GM12878 (cell line): ENCODE data around the gene CHMP1A. TPM values are rescaled to one million over a fixed set of nuclear protein-coding genes. Genes with fewer than 3 reads are reported as not detected.

Source experiments
- ATAC-seq: fragments of 200-7000 bp; cut with Tn5 transposase; 3 replicates; pipeline ENCODE4 v1.9.1; 2020; ENCODE audit warnings: mild to moderate bottlenecking, moderate library complexity
- BruUV-seq: library from RNA; stranded (reverse); fragments of 400-500 nt; replicated peaks from 2 replicates; lab custom pipeline; 2021; lab: Mats Ljungman, UMichigan
- CTCF ChIA-PET: fragments of 300-600 bp; sonication (Branson Sonifier 250); formaldehyde crosslinking; extraction: SDS; loops from one replicate; lab custom pipeline; 2021; ENCODE audit warnings: inconsistent platforms; lab: Yijun Ruan, JAX
- POLR2A ChIA-PET: fragments of 350-600 bp; formaldehyde crosslinking; extraction: SDS; loops from one replicate; lab custom pipeline; 2021; ENCODE audit warnings: inconsistent platforms; lab: Charles Lee
- RAD21 ChIA-PET: fragments of 300-600 bp; sonication (Branson Sonifier 250); formaldehyde crosslinking; loops from one replicate; lab custom pipeline; 2023; ENCODE audit warnings: antibody characterized with exemption; ENCODE audit not compliant: unreplicated experiment; lab: Charles Lee
- SMC1A ChIA-PET: fragments of 300-600 bp; sonication (Branson Sonifier 250); formaldehyde crosslinking; loops from one replicate; lab custom pipeline; 2023; ENCODE audit not compliant: unreplicated experiment, uncharacterized antibody; lab: Charles Lee
- DNase-seq: peaks from one replicate; pipeline ENCODE4 v3.0.0-alpha.2; 2011; ENCODE audit warnings: low read depth, low spot score
- FAIRE-seq: peaks from 3 replicates; lab custom pipeline; 2011; peaks lifted over from hg19 to GRCh38; lab: Jason Lieb, UNC
- H2AFZ ChIP-seq: 2 replicates; pipeline ENCODE4 v1.6.0; 2011; ENCODE audit warnings: low read depth, low read length, control low read depth; ENCODE audit not compliant: control insufficient read depth
- H3K27ac ChIP-seq: 2 replicates; pipeline ENCODE4 v1.5.1; 2011; ENCODE audit warnings: control low read depth; ENCODE audit not compliant: control insufficient read depth, insufficient read depth
- H3K27me3 ChIP-seq, 2 experiments: replicated peaks in 1 of 2; 2 replicates each; pipeline versions ENCODE4 v1.6.0 to v1.6.1; 2011; ENCODE audit warnings: low read length in 1 of 2; ENCODE audit not compliant: control insufficient read depth in 2 of 2, insufficient read depth in 2 of 2
- H3K36me3 ChIP-seq, 2 experiments: 2 replicates each; pipeline ENCODE4 v1.5.1; 2011; ENCODE audit warnings: low read length in 1 of 2; ENCODE audit not compliant: control insufficient read depth in 2 of 2, insufficient read depth in 2 of 2
- H3K4me1 ChIP-seq: 2 replicates; pipeline ENCODE4 v1.6.1; 2011; ENCODE audit warnings: mild to moderate bottlenecking, low read length, moderate library complexity, mixed read lengths; ENCODE audit not compliant: control insufficient read depth, insufficient read depth
- H3K4me2 ChIP-seq: 2 replicates; pipeline ENCODE4 v1.6.0; 2011; ENCODE audit warnings: control low read depth; ENCODE audit not compliant: control insufficient read depth, insufficient read depth
- H3K4me3 ChIP-seq: fragments of 200-600 bp; sonication (generic); 2 replicates; pipeline ENCODE4 v1.5.1; 2016
- H3K79me2 ChIP-seq: 2 replicates; pipeline ENCODE4 v1.6.0; 2011; ENCODE audit warnings: low read length; ENCODE audit not compliant: control insufficient read depth, insufficient read depth
- H3K9ac ChIP-seq: 2 replicates; pipeline ENCODE4 v1.8.0; 2011; ENCODE audit warnings: low read length, control low read depth, mixed read lengths; ENCODE audit not compliant: control insufficient read depth, insufficient read depth
- H3K9me3 ChIP-seq: replicated peaks from 3 replicates; pipeline ENCODE4 v1.5.1; 2011; ENCODE audit warnings: mild to moderate bottlenecking, low read length; ENCODE audit not compliant: control insufficient read depth, insufficient read depth
- H4K20me1 ChIP-seq: 2 replicates; pipeline ENCODE4 v1.6.0; 2011; ENCODE audit not compliant: control insufficient read depth, insufficient read depth
- BCL11A ChIP-seq: IDR thresholded peaks from 2 replicates; pipeline ENCODE4 v1.6.1; 2011; ENCODE audit warnings: low read depth, low read length
- ESRRA ChIP-seq: IDR thresholded peaks from 2 replicates; pipeline ENCODE4 v1.6.1; 2012; ENCODE audit warnings: mild to moderate bottlenecking, low read length, improper control_type of control experiment
- ETV6 ChIP-seq, 2 experiments: fragments of 450-650 bp in 1 of 2; IDR thresholded peaks in 1 of 2; conservative IDR thresholded peaks in 1 of 2; 2 replicates each; pipeline ENCODE4 v1.6.1; 2014; ENCODE audit warnings: antibody characterized with exemption in 1 of 2, borderline replicate concordance in 1 of 2, low read depth in 1 of 2, mild to moderate bottlenecking in 1 of 2, moderate library complexity in 1 of 2
- IKZF1 ChIP-seq: fragments of 450-650 bp; conservative IDR thresholded peaks from 2 replicates; pipeline ENCODE4 v1.6.1; 2017; ENCODE audit warnings: antibody characterized with exemption, mild to moderate bottlenecking
- JUNB ChIP-seq: IDR thresholded peaks from 2 replicates; pipeline ENCODE4 v1.6.1; 2016; ENCODE audit warnings: antibody characterized with exemption, mild to moderate bottlenecking
- MEF2A ChIP-seq: IDR thresholded peaks from 2 replicates; pipeline ENCODE4 v1.6.1; 2011; ENCODE audit warnings: low read depth, mild to moderate bottlenecking, low read length, moderate library complexity; ENCODE audit not compliant: insufficient read depth
- PAX8 ChIP-seq: fragments of 450-650 bp; IDR thresholded peaks from 2 replicates; pipeline ENCODE4 v1.6.1; 2017; ENCODE audit warnings: mild to moderate bottlenecking, moderate library complexity
- SIX5 ChIP-seq: IDR thresholded peaks from 2 replicates; pipeline ENCODE4 v1.6.1; 2011; ENCODE audit warnings: mild to moderate bottlenecking, low read depth, low read length, moderate library complexity; ENCODE audit not compliant: severe bottlenecking
- SP1 ChIP-seq: IDR thresholded peaks from one replicate; pipeline ENCODE4 v1.6.1; 2011; ENCODE audit warnings: low read depth, low read length
- SRF ChIP-seq, 2 experiments: IDR thresholded peaks; 2 replicates each; pipeline ENCODE4 v1.6.1; 2011; ENCODE audit warnings: low read depth in 2 of 2, low read length in 2 of 2, mild to moderate bottlenecking in 1 of 2, moderate library complexity in 1 of 2
- ZNF24 ChIP-seq: fragments of 450-650 bp; IDR thresholded peaks from 2 replicates; pipeline ENCODE4 v1.6.1; 2017; ENCODE audit warnings: antibody characterized with exemption, mild to moderate bottlenecking
- ZNF274 ChIP-seq: IDR thresholded peaks from one replicate; pipeline ENCODE4 v1.8.0; 2011; ENCODE audit not compliant: insufficient read length, insufficient read depth
- WGBS: methylation state at CpG from one replicate; pipeline ENCODE4 v1.1.6; 2016; ENCODE audit warnings: low lambda C conversion rate; ENCODE audit not compliant: insufficient replicate concordance, insufficient coverage; ENCODE audit errors: missing lambda C conversion rate; 5-methylcytosine and 5-hydroxymethylcytosine counted together
- in situ Hi-C: fragments of 300-500 bp; cut with MboI; formaldehyde crosslinking; loops from 9 replicates; pipeline ENCODE4 v1.14.3; 2018; ENCODE audit warnings: mixed read lengths
- intact Hi-C: fragments of 100-400 bp; cut with micrococcal nuclease; formaldehyde crosslinking; loops from one replicate; pipeline ENCODE4 v1.14.2; 2022; ENCODE audit not compliant: unreplicated experiment
- polyA plus RNA-seq, 11 experiments: library from polyadenylated mRNA; depleted of rRNA in 4 of 11; unstranded in 6 of 11; stranded (reverse) in 5 of 11; fragments of >200 nt; fragmentation: Nextera tagmentation in 4 of 11; fragmentation: Illumina TruSeq in 1 of 11; extraction: Ambion mirVana in 4 of 11; extraction: Trizol in 1 of 11; gene quantifications; 1 replicate in 1 of 11; 2 replicates in 10 of 11; pipeline versions ENCODE4 v1.2.1 to v1.2.3, GENCODE V29; 2011 to 2016; ENCODE audit warnings: inconsistent platforms in 2 of 11, missing spikeins in 2 of 11, low read depth in 1 of 11
- total RNA-seq, 4 experiments: library from RNA; depleted of rRNA in 3 of 4; stranded (reverse); fragments of >200 nt in 3 of 4; fragmentation: Illumina TruSeq in 1 of 4; extraction: Trizol in 1 of 4; gene quantifications; 2 replicates each; pipeline versions ENCODE4 v1.2.1 to v1.2.3, GENCODE V29; 2013 to 2021
- TF ChIP-seq, protein P1 (sequence below): fragments of 450-650 bp; formaldehyde crosslinking; IDR thresholded peaks from 2 replicates; pipeline ENCODE4 v1.4.0; 2020; ENCODE audit warnings: mild to moderate bottlenecking, moderate library complexity
- TF ChIP-seq, protein P2 (sequence below): IDR thresholded peaks from 2 replicates; pipeline ENCODE4 v1.6.1; 2012; ENCODE audit warnings: low read depth, low read length, improper control_type of control experiment
- TF ChIP-seq, protein P3 (sequence below): fragments of 450-650 bp; conservative IDR thresholded peaks from 2 replicates; pipeline ENCODE4 v1.6.1; 2017; ENCODE audit warnings: mild to moderate bottlenecking, moderate library complexity
- TF ChIP-seq, protein P4 (sequence below): fragments of 450-650 bp; IDR thresholded peaks from 2 replicates; pipeline ENCODE4 v1.6.1; 2017; ENCODE audit warnings: low read depth, mild to moderate bottlenecking, moderate library complexity

The CHMP1A gene
- total and polyA plus RNA-seq, 10 of the 15 experiments (the other 5 are each of a cell fraction or from before 2014, with no cell fraction given), result 1.0 to 86.7 (median 54.7) TPM

DNA sequence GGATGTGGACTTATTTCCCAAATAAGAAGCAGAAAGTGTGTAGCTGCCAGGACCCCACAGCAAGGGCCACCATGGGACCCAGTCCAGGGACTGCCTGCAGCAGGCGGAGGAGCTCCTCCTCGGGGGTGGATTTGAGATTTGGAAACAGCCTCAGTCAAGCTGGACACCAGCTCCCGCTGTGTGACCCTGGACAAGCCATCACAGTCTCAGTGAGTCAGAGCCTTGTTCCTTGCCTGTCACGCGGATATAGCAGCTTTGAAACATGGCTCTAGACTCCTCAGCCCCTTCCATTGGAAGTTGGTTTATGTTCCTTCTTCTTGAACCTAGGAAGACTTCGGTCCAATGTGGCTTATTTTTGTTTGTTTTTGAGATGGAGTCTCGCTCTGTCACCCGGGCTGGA lies 56.6 kb downstream of the CHMP1A start:
- no peaks in the 10 kb centered on the region for H3K9me3 ChIP-seq
- H3K79me2 ChIP-seq, result no peaks in the 10 kb centered on the region
- POLR2A ChIA-PET, result interaction anchor here (0.7 kb wide), 1 partner anchor 11 kb away, joined by 5 read pairs; no protein-coding TSS in a partner anchor
- H3K9ac ChIP-seq, result no peak overlapping the region
- intact Hi-C loops, result no loop called here
- WGBS, result 70% methylated on average over 7 of the region's 8 CpGs
- H3K4me1 ChIP-seq, result no peaks in the 10 kb centered on the region
- in situ Hi-C loops, result no loop called here
- DNase-seq (no peak), ATAC-seq (no peak), FAIRE-seq (no peak)
- no peaks in the 10 kb centered on the region for H4K20me1 ChIP-seq
- CTCF ChIA-PET, result interaction anchor here (0.6 to 2.0 kb wide), 4 partner anchors 260 to 361 kb away, joined by 3 to 6 read pairs (median 3); no protein-coding TSS in a partner anchor
- RAD21 ChIA-PET, result interaction anchor here (1.4 kb wide), 1 partner anchor 40 kb away, joined by 3 read pairs; no protein-coding TSS in a partner anchor
- no peaks in the 10 kb centered on the region for H3K27me3 ChIP-seq
- SMC1A ChIA-PET, result no interaction called here
- no peak overlapping the region for H2AFZ ChIP-seq
- H3K36me3 ChIP-seq, result no peaks in the 10 kb centered on the region; a peak in 1 of 4 replicates
- H3K27ac ChIP-seq, result no peak overlapping the region
- H3K4me3 ChIP-seq, result no peak overlapping the region
- BruUV-seq, result no TSS peak
- no peak overlapping the region for H3K4me2 ChIP-seq
- no peak for TF ChIP-seq BCL11A
- TF ChIP-seq, protein P1, sequence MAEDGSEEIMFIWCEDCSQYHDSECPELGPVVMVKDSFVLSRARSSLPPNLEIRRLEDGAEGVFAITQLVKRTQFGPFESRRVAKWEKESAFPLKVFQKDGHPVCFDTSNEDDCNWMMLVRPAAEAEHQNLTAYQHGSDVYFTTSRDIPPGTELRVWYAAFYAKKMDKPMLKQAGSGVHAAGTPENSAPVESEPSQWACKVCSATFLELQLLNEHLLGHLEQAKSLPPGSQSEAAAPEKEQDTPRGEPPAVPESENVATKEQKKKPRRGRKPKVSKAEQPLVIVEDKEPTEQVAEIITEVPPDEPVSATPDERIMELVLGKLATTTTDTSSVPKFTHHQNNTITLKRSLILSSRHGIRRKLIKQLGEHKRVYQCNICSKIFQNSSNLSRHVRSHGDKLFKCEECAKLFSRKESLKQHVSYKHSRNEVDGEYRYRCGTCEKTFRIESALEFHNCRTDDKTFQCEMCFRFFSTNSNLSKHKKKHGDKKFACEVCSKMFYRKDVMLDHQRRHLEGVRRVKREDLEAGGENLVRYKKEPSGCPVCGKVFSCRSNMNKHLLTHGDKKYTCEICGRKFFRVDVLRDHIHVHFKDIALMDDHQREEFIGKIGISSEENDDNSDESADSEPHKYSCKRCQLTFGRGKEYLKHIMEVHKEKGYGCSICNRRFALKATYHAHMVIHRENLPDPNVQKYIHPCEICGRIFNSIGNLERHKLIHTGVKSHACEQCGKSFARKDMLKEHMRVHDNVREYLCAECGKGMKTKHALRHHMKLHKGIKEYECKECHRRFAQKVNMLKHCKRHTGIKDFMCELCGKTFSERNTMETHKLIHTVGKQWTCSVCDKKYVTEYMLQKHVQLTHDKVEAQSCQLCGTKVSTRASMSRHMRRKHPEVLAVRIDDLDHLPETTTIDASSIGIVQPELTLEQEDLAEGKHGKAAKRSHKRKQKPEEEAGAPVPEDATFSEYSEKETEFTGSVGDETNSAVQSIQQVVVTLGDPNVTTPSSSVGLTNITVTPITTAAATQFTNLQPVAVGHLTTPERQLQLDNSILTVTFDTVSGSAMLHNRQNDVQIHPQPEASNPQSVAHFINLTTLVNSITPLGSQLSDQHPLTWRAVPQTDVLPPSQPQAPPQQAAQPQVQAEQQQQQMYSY (CRISPR knock-in tag), result no peak
- TF ChIP-seq SRF (IDR thresholded peaks at IDR 0.05; ENCODE audit: low read depth in 2 of 2, low read length in 2 of 2), result no peak
- no peak for TF ChIP-seq JUNB
- no peak for TF ChIP-seq MEF2A
- no peak for TF ChIP-seq PAX8
- TF ChIP-seq SP1, result no peak
- TF ChIP-seq, protein P2, sequence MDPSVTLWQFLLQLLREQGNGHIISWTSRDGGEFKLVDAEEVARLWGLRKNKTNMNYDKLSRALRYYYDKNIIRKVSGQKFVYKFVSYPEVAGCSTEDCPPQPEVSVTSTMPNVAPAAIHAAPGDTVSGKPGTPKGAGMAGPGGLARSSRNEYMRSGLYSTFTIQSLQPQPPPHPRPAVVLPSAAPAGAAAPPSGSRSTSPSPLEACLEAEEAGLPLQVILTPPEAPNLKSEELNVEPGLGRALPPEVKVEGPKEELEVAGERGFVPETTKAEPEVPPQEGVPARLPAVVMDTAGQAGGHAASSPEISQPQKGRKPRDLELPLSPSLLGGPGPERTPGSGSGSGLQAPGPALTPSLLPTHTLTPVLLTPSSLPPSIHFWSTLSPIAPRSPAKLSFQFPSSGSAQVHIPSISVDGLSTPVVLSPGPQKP, result no peak
- TF ChIP-seq, protein P3, sequence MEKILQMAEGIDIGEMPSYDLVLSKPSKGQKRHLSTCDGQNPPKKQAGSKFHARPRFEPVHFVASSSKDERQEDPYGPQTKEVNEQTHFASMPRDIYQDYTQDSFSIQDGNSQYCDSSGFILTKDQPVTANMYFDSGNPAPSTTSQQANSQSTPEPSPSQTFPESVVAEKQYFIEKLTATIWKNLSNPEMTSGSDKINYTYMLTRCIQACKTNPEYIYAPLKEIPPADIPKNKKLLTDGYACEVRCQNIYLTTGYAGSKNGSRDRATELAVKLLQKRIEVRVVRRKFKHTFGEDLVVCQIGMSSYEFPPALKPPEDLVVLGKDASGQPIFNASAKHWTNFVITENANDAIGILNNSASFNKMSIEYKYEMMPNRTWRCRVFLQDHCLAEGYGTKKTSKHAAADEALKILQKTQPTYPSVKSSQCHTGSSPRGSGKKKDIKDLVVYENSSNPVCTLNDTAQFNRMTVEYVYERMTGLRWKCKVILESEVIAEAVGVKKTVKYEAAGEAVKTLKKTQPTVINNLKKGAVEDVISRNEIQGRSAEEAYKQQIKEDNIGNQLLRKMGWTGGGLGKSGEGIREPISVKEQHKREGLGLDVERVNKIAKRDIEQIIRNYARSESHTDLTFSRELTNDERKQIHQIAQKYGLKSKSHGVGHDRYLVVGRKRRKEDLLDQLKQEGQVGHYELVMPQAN, result no peak
- no peak for TF ChIP-seq IKZF1
- no peak for TF ChIP-seq ZNF274
- no peak for TF ChIP-seq SIX5
- TF ChIP-seq, protein P4, sequence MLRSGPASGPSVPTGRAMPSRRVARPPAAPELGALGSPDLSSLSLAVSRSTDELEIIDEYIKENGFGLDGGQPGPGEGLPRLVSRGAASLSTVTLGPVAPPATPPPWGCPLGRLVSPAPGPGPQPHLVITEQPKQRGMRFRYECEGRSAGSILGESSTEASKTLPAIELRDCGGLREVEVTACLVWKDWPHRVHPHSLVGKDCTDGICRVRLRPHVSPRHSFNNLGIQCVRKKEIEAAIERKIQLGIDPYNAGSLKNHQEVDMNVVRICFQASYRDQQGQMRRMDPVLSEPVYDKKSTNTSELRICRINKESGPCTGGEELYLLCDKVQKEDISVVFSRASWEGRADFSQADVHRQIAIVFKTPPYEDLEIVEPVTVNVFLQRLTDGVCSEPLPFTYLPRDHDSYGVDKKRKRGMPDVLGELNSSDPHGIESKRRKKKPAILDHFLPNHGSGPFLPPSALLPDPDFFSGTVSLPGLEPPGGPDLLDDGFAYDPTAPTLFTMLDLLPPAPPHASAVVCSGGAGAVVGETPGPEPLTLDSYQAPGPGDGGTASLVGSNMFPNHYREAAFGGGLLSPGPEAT, result no peak
- TF ChIP-seq ETV6 (conservative IDR thresholded peaks at IDR 0.05 in 1 of 2, IDR thresholded peaks at IDR 0.05 in 1 of 2; ENCODE audit: borderline replicate concordance in 1 of 2, low read depth in 1 of 2), result no peak
- TF ChIP-seq ZNF24, result no peak
- no peak for TF ChIP-seq ESRRA
